ENCODE measurements around the gene CHRNB2. TPM values are rescaled to one million over a fixed set of nuclear protein-coding genes. Genes with fewer than 3 reads are reported as not detected.

The CHRNB2 gene
- total RNA-seq, 2 donors from 2014 or later: 0.18 to 0.55 TPM

- H3K9me3 ChIP-seq (ENCODE audit: control insufficient read depth, low read length): peaks cover 19% of the 10 kb centered on the region
These were observed 59.1 kb downstream of the CHRNB2 start for GRCh38 chr1:154626456-154627256.

GRCh38 chr1:154627257-154628120, 59.9 kb downstream of the CHRNB2 start:
- 0% methylated on average over 22 to 70 of the region's 70 CpGs for WGBS, 2 experiments (ENCODE audit: insufficient coverage in 1 of 2, insufficient read length in 1 of 2)
- Mint-ChIP-seq H3K27ac (peak overlapping the region; percentile 99), H3K4me1 (peaks cover 8% of the 10 kb centered on the region), H3K9me3 (peaks cover 25% of the 10 kb centered on the region), H3K4me3 (peak overlapping the region; percentile 80), H3K36me3 (ENCODE audit: low read depth) (peaks cover 12% of the 10 kb centered on the region), H3K27me3 (ENCODE audit: insufficient read depth) (peaks cover 11% of the 10 kb centered on the region)
- H3K36me3 ChIP-seq (ENCODE audit: control insufficient read depth, insufficient read depth, low read length): peaks cover 17% of the 10 kb centered on the region
- H3K27me3 ChIP-seq (ENCODE audit: control insufficient read depth, insufficient read depth, low read length, poor library complexity, severe bottlenecking): peaks cover 10% of the 10 kb centered on the region
- H3K4me1 ChIP-seq (ENCODE audit: control insufficient read depth, insufficient read depth, low read length): no peaks in the 10 kb centered on the region
- peaks cover 19% of the 10 kb centered on the region for H3K9me3 ChIP-seq (ENCODE audit: control insufficient read depth, low read length)
- H3K9ac ChIP-seq (ENCODE audit: extremely low read depth, low read length, poor library complexity, severe bottlenecking): peak overlapping the region; percentile 90
- peak overlapping the region; percentile 87 for H3K27ac ChIP-seq (ENCODE audit: low read depth, low read length)
- H3K4me3 ChIP-seq (ENCODE audit: low read length): peak overlapping the region; percentile 88
- DNase-seq: peak; percentile 96
- no peak for TF ChIP-seq CTCF (conservative IDR thresholded peaks at IDR 0.05)

More at GRCh38 chr1:154626456-154627256, 59.1 kb downstream of the CHRNB2 start:
- peak overlapping the region; percentile 85 for H3K27ac ChIP-seq (ENCODE audit: low read depth, low read length)
- Mint-ChIP-seq H3K27me3 (ENCODE audit: insufficient read depth) (peaks cover 4% of the 10 kb centered on the region), H3K4me1 (peaks cover 12% of the 10 kb centered on the region), H3K27ac (peak overlapping the region; percentile 99), H3K36me3 (ENCODE audit: low read depth) (peaks cover 14% of the 10 kb centered on the region), H3K9me3 (peaks cover 25% of the 10 kb centered on the region), H3K4me3 (peak overlapping the region; percentile 80)
- peaks cover 23% of the 10 kb centered on the region for H3K36me3 ChIP-seq (ENCODE audit: control insufficient read depth, insufficient read depth, low read length)
- no peak for TF ChIP-seq CTCF (conservative IDR thresholded peaks at IDR 0.05)
- 20 to 30% methylated on average over 3 to 10 of the region's 10 CpGs for WGBS, 2 experiments (ENCODE audit: insufficient coverage in 1 of 2, insufficient read length in 1 of 2)
- H3K4me1 ChIP-seq (ENCODE audit: control insufficient read depth, insufficient read depth, low read length): no peaks in the 10 kb centered on the region
- no peak for DNase-seq
- peak overlapping the region; percentile 90 for H3K9ac ChIP-seq (ENCODE audit: extremely low read depth, low read length, poor library complexity, severe bottlenecking)
- peaks cover 4% of the 10 kb centered on the region for H3K27me3 ChIP-seq (ENCODE audit: control insufficient read depth, insufficient read depth, low read length, poor library complexity, severe bottlenecking)
- peak overlapping the region; percentile 88 for H3K4me3 ChIP-seq (ENCODE audit: low read length)

- Histone ChIP-seq H3K4me3 (ENCODE audit: low read length) (peak overlapping the region; percentile 88), H3K36me3 (ENCODE audit: control insufficient read depth, insufficient read depth, low read length) (peaks cover 11% of the 10 kb centered on the region), H3K9ac (ENCODE audit: extremely low read depth, low read length, poor library complexity, severe bottlenecking) (peak overlapping the region; percentile 90), H3K9me3 (ENCODE audit: control insufficient read depth, low read length) (peaks cover 19% of the 10 kb centered on the region), H3K4me1 (ENCODE audit: control insufficient read depth, insufficient read depth, low read length) (no peaks in the 10 kb centered on the region), H3K27ac (ENCODE audit: low read depth, low read length) (peak overlapping the region; percentile 87), H3K27me3 (ENCODE audit: control insufficient read depth, insufficient read depth, low read length, poor library complexity, severe bottlenecking) (peaks cover 10% of the 10 kb centered on the region)
- no peak for DNase-seq
- Mint-ChIP-seq H3K4me1 (peaks cover 8% of the 10 kb centered on the region), H3K4me3 (peak overlapping the region; percentile 80), H3K36me3 (ENCODE audit: low read depth) (peaks cover 9% of the 10 kb centered on the region), H3K27me3 (ENCODE audit: insufficient read depth) (peaks cover 11% of the 10 kb centered on the region), H3K9me3 (peaks cover 25% of the 10 kb centered on the region), H3K27ac (peak overlapping the region; percentile 99)
- no peak for TF ChIP-seq CTCF (conservative IDR thresholded peaks at IDR 0.05)
- WGBS, 2 experiments (ENCODE audit: insufficient coverage in 1 of 2, insufficient read length in 1 of 2): 40 to 51% methylated on average over 1 to 5 of the region's 5 CpGs
These were observed 60.5 kb downstream of the CHRNB2 start for GRCh38 chr1:154628121-154628405.
